ENCODE data around the gene PRPF6.

The PRPF6 gene

DNA sequence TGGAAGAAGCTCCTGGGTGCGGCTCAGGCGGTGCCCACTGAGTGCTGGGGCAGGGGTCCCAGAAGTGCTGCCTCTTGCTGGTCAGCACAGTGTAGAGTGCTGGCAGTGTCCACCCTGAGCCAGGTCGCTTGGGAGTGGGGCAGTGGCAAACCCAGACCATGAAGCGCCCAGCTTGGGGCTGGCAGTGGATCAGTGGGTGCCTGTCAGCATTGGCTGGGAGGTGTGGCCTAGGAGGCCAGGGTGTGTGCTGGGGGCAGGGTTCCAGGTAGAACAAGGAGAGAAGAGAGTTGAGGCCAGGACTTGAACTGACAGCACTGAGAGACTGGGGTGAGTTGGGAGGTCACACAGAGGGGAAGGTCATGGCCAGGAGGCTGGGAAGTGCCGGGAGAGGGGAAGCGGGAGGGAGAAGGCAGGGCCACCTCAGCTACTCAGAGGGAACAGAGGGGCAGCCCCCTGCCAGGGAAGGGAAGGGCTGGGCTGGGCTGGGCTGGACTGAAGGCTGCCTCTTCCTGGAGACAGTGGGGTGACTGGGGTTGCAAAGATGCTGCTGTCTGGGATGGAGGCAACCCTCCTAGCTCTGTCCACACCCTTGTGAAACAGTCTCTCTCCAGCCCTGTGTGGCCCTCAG is 86.2 kb downstream of the PRPF6 start:
- no peak for DNase-seq

DNA sequence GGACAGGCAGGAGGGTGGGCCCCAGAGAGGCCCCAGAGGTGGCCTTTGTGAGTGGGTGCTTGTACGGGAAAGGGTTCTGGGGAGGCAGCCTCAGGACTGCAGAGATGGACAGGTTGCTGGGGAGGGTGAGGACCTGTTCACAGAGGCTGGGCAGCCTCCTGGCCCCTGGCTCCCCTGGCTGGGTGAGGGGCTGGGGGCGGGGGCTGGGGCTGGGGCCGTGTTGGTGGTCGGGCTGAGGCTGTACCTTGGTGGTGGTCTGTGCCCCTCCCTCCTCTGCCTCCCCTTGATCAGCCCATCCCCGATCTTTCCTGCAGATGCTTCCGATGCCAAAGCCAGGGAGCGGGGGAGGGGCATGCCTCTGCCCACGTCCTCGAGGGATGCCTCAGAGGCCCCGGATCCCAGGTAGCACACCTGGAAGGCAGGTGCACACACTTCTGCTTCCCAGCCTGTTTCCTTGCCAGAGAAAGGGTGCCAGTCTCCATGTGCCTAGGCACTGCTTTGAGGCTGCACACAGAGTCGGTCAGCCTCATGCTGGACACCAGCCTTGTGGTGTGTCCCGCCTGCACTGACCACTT is 86.9 kb downstream of the PRPF6 start:
- no peak for DNase-seq

DNA sequence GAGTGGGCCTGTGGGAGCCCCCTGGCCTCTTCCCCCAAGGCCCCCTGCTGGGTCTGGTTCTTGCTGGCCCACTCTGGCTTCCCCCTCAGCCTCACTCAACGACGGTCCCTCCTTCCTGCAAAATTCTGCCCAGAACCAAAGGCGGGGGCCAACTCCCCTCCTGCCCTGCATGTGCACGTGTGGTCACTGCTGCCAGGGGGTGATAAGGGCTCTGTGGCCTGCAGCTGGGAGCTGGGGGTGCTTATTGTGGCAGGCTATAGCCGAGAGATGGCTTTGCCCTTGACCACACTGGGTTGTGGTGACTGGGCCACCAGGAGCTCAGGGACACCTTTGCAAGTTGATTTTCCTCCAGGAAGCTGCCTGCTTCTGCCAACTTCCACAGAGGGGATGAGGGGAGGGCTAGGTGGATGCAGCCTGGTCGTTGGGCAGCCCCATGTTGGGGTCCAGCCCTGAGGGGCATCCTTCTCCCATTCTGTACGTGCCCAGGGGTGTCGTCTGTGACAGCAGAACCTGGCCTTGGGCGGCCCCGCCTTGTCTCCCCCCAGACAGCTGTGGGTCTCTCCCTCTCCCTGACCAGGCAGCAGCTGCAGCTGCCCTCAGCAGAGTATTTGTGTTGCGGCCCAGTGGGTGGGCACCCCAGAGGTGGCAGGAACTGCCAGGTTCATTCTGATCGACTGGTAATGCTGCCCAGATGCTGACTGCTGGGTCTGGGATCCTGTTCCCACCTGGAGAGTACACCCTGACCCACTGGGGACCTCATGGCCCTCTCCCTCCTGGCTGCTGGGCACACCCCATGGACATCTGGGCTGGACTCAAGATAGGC is 87.7 kb downstream of the PRPF6 start:
- no peak for DNase-seq

DNA sequence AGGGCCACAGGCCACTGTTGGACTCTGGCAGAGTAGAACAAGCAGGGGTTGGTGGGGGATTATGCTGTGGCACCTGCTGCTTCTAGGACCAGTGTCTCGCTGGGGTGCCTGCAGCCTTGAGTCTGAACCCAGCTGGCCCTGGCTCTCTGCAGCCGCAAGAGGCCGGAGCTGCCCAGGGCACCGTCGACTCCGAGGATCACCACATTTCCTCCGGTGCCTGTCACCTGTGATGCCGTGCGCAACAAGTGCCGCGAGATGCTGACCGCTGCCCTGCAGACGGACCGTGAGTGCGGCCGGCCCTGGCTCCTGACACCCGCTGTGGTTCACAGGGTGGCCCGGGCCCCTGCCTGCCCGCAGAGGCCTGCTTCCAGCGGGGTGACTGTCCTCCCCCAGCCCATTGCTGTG is 88.3 kb downstream of the PRPF6 start:
- DNase-seq, result no peak

DNA sequence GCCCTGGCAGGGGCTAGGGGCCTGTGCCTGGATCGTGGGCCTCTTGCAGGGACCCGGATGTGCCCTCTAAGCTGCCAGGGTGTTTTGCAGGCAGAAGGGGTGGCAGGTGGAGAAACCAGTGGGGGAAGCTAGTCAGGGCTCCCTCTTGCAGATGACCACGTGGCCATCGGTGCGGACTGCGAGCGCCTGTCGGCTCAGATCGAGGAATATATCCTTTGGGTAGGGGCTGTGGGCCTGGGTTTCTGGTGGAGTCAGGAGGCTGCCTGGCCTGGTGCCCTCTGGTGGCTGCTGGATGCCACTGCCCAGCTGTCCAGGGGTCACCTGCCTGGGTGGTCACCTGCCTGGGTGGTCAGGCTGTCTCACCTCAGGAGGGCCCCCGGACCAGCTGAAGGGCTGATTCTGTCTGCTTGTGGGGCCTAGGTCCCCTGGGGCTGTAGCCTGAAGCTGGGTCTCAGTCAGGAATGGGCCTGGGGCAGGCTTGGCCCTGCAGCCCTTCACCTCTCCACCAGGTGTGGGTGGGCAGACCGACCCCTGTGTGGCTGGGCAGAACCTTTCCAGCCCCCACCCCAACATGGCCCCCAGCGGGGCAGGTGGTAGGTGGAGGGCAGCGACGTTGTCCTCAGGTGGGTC is 88.8 kb downstream of the PRPF6 start:
- no peak for DNase-seq

DNA sequence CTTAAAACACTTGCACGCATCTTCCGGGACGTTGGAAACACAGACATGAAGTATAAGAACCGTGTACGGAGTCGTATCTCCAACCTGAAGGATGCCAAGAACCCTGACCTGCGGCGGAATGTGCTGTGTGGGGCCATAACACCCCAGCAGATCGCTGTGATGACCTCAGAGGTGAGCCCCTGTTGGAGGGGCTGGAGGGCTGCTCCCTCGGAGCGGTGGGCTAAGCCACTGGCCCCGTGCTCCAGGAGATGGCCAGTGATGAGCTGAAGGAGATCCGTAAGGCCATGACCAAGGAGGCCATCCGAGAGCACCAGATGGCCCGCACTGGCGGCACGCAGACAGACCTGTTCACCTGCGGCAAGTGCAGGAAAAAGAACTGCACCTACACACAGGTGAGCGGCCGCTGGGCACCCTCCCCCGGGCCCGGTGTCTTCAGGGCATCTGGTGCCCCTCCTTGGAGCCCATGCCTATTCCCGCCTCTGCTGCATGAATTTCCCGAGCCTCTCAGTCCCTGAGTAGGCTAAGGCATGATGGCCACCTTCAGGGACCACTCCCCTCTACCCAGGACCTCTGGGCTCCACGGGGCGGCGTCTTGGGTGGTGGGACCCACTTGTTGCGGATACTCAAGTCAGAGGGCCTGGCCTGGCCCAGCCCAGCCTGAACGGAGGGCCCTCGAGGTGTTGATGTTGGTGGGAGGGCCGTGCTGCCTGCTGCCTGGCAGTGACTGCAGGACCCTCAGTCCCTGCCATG is 89.5 kb downstream of the PRPF6 start:
- no peak for DNase-seq

DNA sequence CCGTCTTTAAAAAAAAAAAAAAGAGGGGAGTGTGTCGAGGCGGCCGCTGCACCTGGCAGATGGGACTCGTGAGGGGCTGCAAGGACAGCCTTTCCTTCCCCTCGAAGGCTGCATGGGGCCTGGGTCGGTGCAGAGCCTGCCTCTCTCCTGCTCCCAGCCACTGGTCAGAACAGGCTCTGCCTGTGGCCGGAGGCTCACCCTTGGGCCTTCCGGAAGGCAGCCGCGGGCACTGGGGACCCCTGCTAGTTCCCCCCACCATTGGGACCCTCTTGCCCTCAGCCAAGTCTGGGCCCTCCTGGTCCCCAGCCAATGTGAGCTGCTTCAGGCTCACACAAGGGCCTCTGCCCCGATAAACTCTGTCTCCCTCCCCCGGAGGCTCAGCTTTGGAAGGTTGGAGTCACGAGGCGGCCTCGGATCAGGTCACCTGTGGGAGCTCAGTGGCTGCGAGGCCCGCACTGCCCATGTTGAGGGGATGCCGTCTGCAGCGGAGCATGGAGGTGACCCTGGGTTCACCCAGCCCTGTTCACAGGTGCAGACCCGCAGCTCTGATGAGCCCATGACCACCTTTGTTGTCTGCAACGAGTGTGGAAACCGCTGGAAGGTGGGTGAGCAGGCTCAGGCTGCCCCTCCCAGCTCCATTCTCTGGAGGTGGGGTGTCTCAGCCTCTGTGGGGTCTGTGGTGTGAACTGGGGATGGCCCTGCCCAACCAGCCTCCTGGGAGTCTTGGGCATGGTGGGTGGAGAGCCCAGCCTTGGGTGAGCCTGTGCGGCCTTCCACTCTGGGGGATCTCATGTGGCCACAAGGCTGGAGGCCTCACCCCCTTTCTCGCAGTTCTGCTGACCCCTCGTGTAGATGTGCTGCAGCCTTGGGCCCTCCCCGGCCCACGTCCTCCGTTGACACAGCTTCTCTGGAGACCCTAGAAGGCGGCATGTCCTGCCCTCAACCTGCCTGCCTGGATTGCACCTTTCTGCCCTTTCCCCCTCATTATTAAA is 90.7 kb downstream of the PRPF6 start:
- no peak for DNase-seq

DNA sequence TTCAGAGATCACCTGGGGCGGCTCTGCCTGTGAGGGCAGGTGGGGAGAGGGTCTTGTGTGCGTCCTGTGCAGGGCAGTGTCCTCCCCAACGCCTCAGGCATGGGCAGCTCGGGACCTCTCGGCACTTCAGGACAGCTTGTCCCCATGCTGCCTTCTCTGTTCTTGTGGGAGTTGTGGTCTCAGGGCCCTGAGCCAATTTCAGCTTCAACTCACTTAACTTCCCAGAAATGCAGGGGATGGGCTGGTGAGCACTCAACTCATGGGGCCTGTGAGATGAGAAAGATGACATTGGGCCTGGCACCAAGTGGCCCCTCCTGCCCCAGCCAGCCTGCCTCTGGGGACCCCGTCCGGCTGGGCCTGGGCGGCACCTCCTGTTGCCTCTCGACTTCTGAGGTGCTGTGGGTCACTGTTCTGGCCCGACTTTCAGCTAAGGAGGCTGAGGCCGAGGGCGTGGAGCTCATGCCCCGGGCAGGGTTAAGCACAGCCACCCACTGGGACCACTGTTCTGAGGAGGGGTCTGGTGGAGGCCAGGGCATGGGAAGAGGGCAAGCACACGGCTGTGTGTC is 91.6 kb downstream of the PRPF6 start:
- DNase-seq, result no peak

GRCh38 chr20:64073476-64074183 is 92.7 kb downstream of the PRPF6 start:
- DNase-seq, result no peak

DNA sequence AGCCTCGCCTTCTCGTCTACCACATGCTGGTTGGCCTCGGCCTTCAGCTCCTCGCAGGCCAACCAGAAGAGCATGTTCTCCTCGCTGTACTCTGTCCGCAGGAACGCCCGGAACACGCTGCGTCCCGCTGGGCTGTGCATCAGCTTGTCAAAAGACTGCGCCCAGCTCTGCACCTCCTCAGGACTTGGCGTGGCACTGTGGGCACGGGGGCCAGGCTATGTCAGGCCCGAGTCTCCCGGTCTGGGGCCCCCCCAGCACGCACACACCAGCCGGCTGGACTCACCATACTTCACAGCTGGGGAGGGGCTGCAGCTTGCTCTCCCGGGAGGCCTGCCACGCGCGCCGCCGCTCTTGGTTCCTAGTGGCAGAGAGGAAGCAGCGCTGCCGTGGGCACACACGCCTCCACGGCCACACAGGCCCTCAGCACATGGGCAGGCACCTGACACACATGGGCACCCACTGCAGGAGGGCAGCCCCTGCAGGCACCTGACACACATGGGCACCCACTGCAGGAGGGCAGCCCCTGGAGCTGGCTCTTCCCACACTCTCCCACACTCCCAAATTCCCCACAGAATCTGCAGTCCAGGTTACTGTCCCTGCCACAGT is 93.4 kb downstream of the PRPF6 start:
- no peak for DNase-seq

DNA sequence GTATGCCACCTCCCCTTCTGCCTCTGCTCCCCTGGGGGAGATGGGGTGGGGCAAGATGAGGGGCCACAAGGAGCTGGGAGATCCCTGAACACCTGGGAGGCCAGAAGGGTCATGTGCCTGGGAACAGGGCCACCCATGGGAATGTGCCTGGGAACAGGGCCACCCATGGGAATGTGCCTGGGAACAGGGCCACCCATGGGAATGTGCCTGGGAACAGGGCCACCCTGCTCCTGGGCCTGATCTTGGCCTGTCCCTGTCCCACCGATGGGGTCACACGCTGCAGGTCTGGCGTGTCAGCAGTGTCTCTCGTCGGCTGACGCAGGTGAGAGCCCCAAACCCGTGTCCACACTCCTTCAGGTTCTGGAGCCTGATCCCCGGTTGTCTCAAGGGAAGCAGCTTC is 94.0 kb downstream of the PRPF6 start:
- no peak for DNase-seq

GRCh38 chr20:64075556-64075955 is 94.6 kb downstream of the PRPF6 start:
- DNase-seq, result no peak

DNA sequence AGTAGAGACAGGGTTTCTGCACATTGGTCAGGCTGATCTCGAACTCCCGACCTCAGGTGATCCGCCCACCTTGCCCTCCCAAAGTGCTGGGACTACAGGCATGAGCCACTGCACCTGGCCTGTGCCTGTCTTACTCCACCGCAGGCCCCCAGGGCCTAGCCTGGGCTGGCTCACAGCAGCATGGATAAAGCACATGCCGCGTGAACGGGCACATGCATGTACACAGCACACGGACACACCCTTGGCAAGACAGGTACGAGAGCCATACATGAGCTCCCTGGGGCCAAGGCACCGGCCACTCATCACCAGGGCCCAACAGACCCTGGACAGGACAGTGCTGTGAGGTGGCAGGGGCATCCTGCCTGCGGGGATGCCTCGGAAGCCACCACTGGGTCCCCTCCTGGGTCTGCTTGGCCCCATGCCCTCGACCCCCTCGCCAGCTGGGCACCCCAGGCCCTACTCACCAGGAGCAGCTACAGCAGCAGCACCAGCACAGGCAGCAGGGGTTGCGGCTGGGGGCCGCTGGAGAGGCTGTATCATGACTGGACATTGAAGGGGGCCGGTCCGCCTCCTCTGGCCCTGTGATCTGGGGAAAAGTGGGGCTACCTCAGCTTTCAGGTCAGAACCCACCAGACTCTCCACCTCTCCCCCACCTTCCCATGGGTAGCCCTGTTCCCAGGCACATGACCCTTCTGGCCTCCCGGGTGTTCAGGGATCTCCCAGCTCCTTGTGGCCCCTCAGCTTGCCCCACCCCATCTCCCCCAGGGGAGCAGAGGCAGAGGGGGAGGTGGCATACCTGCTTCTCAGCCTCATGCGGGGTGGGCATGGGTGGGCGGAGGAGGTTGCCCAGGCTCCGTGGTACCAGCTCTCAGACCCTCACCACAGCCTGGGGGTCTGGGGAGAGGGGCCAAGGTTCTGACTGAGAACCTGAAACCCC is 95.4 kb downstream of the PRPF6 start:
- no peak for DNase-seq

DNA sequence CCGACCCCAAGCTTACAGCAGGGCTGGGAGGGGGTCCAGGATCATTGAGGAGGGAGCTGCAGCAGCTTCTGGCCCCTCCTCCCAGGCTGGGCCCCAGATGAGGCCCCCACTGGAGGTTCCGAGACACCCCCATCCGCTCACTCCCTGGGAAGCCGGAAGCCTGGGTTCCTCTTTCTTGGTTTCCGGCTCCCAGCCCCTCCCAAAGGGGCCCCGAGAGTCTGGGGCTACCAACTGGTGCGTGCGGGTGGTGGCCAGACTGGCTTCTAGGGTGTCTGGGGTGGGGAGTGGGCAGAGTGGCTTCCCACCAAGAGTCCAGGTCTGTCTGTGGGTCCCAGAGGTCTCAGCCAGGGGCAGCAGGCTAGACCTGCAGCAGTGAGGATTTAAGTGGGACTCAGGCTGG is 96.2 kb downstream of the PRPF6 start:
- DNase-seq, result peak; percentile 30

DNA sequence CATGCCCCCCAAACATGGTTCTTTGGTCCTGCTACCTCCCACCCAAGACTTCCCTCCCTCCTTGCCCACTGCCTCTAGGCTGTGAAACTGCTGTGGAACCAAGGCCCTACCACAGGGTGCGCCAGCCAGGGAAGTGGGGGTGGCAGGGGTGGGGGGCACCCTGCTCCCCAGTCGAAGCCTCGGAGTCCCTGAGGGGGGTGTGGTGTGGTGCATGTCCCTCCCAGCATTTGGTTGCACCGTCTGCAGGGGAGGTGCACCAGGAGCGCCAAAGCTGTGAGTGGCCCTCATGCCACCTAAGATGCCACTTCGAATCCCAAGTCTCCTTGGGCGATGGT is 96.6 kb downstream of the PRPF6 start:
- no peak for DNase-seq

DNA sequence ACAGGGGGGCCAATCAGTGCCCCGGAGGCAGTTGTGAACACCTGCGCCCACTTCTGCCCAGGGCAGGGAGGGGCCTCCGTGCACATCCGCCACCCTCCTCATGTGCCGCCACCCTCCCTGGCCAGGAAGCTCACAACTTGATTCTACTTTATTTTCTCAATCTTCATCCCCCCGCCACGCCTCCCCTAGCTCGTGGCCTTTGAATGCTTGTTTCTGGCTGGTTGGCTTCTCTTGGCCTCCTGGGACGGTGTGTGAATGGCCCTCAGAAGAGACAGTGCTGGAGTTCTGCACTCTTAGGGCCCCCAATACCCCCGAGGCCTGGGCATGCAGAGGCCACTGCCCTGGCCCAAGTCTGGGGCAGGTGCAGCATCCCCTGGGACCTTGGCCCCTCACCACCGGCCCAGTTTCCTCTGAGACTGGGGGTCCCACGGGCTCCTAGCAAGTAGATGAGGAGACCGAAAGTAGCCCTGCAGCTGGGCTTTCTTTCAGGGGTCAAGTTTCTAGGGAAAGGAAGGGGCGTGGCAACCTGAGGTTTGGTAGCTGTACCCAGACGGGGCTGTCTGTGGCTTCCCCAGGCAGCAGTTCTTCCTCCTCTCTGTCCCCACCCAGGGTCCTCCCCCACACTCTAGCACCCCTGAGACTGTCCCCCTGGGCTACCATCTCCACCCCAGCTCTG is 97.1 kb downstream of the PRPF6 start:
- peak; percentile 47 for DNase-seq

GRCh38 chr20:64078934-64079272 is 98.0 kb downstream of the PRPF6 start:
- DNase-seq, result no peak

DNA sequence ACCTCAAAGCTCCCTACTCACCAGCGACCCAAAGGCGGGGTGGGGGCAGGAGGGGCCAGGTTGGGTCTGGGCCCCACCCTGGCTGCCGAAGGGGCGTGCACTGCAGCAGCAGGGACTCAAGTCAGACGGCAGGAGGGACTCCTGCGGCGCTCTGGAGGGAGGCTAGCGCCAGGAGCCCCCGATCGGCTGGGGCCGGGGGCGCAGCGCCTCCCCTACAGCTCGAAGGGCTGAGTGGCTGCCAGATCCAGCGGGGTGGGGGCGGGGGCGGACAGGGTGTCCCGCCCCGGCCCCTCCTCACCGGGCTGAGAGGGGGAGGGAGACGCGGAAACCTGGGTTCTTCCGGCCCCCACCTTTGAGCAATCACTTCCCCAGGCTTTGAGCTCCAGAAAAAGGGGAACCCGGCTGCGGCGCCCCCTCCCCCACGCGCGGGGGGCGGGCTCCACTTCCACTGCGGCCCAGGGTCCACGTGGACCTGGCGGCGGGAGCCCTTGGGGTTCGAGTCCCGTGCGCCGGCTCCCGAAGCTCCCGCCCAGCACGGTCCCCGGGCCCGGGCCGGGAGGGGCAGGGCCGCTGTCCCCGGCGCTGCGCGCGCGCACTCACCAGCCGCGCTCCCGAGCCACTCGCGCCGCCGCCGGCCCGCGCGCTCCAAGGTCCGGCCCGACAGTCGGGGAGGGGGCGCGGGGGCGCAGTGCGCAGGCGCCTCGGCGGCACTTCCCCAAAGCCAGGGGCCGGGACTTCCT is 98.5 kb downstream of the PRPF6 start, which contains the start of gene RGS19:
RGS19 (minus strand) TSS at position 246 of the 740 bp plus-strand sequence. CDS start 2,632 bp downstream, outside the sequence.
- DNase-seq, result peak; percentile 62

Data from activated naive CD4-positive, alpha-beta T cell treated with anti-CD3 and anti-CD28 coated beads, Interleukin-2, amount 50 U/mL, for 16 hours (primary cell).